NCI-H2081 (cell line): ENCODE data around the gene MS4A6E.
A peak's percentile ranks its signal among the peaks of the same experiment; 100 is the strongest.
"Not testable (repeated sequence)": the region's sequence is repeated elsewhere in the genome, so short reads cannot be mapped to it uniquely, and the experiment has no call there.

Source experiments
- DNase-seq, 2 experiments: peaks; one replicate each; lab custom pipeline; 2025; lab: John Stamatoyannopoulos, UW

Gene MS4A6E

GRCh38 chr11:60336767-60337391 lies 9.8 kb downstream of the MS4A6E start:
- no peak for DNase-seq

GRCh38 chr11:60338053-60338452 lies 11.0 kb downstream of the MS4A6E start:
- DNase-seq, result no peak

GRCh38 chr11:60339356-60339755 lies 12.3 kb downstream of the MS4A6E start:
- DNase-seq, result no peak

GRCh38 chr11:60343094-60343704 lies 16.1 kb downstream of the MS4A6E start:
- peak; percentile 7 to 8 for DNase-seq

- no peak for DNase-seq
Measured at GRCh38 chr11:60344146-60344545, 17.1 kb downstream of the MS4A6E start.

- peak in 1 of 2 experiments; percentile 31 for DNase-seq
Measured at GRCh38 chr11:60345489-60345888, 18.4 kb downstream of the MS4A6E start.

GRCh38 chr11:60347084-60347797 lies 20.2 kb downstream of the MS4A6E start:
- no peak for DNase-seq

GRCh38 chr11:60348116-60348515 lies 21.1 kb downstream of the MS4A6E start:
- DNase-seq, result no peak

- DNase-seq, result no peak
Measured at GRCh38 chr11:60349990-60350389, 22.9 kb downstream of the MS4A6E start.

- DNase-seq, result no peak
Measured at GRCh38 chr11:60357771-60358170, 30.7 kb downstream of the MS4A6E start.

GRCh38 chr11:60360621-60361020 lies 33.6 kb downstream of the MS4A6E start:
- DNase-seq, result no peak

GRCh38 chr11:60362241-60362640 lies 35.2 kb downstream of the MS4A6E start:
- no peak for DNase-seq

- DNase-seq, result peak; percentile 79
Measured at GRCh38 chr11:60363542-60364470, 36.8 kb downstream of the MS4A6E start.

- not testable (repeated sequence) for DNase-seq
Measured at GRCh38 chr11:60366262-60366904, 39.3 kb downstream of the MS4A6E start.

- no peak for DNase-seq
Measured at GRCh38 chr11:60367009-60367408, 40.0 kb downstream of the MS4A6E start.

GRCh38 chr11:60367896-60368295 lies 40.8 kb downstream of the MS4A6E start:
- DNase-seq, result no peak

- DNase-seq, result no peak
Measured at GRCh38 chr11:60370252-60370810, 43.3 kb downstream of the MS4A6E start.

- peak; percentile 61 to 84 for DNase-seq
Measured at GRCh38 chr11:60370811-60371298, 43.8 kb downstream of the MS4A6E start.

- DNase-seq, result no peak
Measured at GRCh38 chr11:60371386-60371785, 44.3 kb downstream of the MS4A6E start.

GRCh38 chr11:60371854-60372253 lies 44.8 kb downstream of the MS4A6E start:
- DNase-seq, result no peak

- DNase-seq, result no peak
Measured at GRCh38 chr11:60372767-60373166, 45.7 kb downstream of the MS4A6E start.
